Naive thymus-derived CD4-positive, alpha-beta T cell (primary cell): ENCODE data around the gene LMBR1L. TPM values are rescaled to one million over a fixed set of nuclear protein-coding genes. Genes with fewer than 3 reads are reported as not detected.

Experiments
- ATAC-seq: fragments of 150-1000 bp; cut with Tn5 transposase; 2 replicates; pipeline ENCODE4 v1.10.0; 2021; ENCODE audit warnings: mild to moderate bottlenecking, moderate library complexity
- CTCF ChIA-PET: fragments of 350-600 bp; sonication (Branson Sonifier 250); formaldehyde crosslinking; loops from one replicate; lab custom pipeline; 2021; ENCODE audit warnings: antibody characterized with exemption; lab: Charles Lee
- POLR2A ChIA-PET: fragments of 350-600 bp; sonication (Branson Sonifier 250); formaldehyde crosslinking; loops from one replicate; lab custom pipeline; 2021; ENCODE audit warnings: antibody characterized with exemption, inconsistent platforms; lab: Charles Lee
- DNase-seq, 9 donors: peaks; one replicate each; pipeline versions ENCODE4 v3.0.0 to v3.0.0-alpha.2; 2020 to 2022; ENCODE audit warnings: mixed read lengths in 1 of 9
- H3K27ac ChIP-seq: one replicate; pipeline ENCODE4 v1.7.0; 2013; ENCODE audit warnings: mild to moderate bottlenecking, low read depth, low read length, moderate library complexity
- H3K27me3 ChIP-seq, 2 donors: one replicate each; pipeline ENCODE4 v1.7.0; 2013; ENCODE audit warnings: low read length in 2 of 2, mild to moderate bottlenecking in 2 of 2, moderate library complexity in 2 of 2; ENCODE audit not compliant: control insufficient read depth in 2 of 2, insufficient read depth in 2 of 2
- H3K36me3 ChIP-seq, 3 experiments: 1 replicate in 2 of 3; 2 replicates in 1 of 3; pipeline ENCODE4 v1.7.0; 2013; ENCODE audit warnings: low read length in 3 of 3, mild to moderate bottlenecking in 3 of 3, moderate library complexity in 1 of 3; ENCODE audit not compliant: insufficient read depth in 3 of 3, control insufficient read depth in 2 of 3
- H3K4me1 ChIP-seq, 2 donors: one replicate each; pipeline ENCODE4 v1.7.0; 2013; ENCODE audit warnings: low read length in 2 of 2, mild to moderate bottlenecking in 2 of 2, moderate library complexity in 1 of 2; ENCODE audit not compliant: control insufficient read depth in 2 of 2, insufficient read depth in 2 of 2
- H3K4me3 ChIP-seq: 2 replicates; pipeline ENCODE4 v1.7.0; 2013; ENCODE audit warnings: mild to moderate bottlenecking, low read length
- H3K9me3 ChIP-seq, 3 experiments: 1 replicate in 2 of 3; 2 replicates in 1 of 3; pipeline ENCODE4 v1.7.0; 2013; ENCODE audit warnings: low read length in 3 of 3; ENCODE audit not compliant: control insufficient read depth in 2 of 3
- H3K27ac Mint-ChIP-seq, 9 donors: one replicate each; pipeline ENCODE4 v1.8.0; 2020 to 2022; ENCODE audit warnings: mixed read lengths in 9 of 9, mild to moderate bottlenecking in 8 of 9, moderate library complexity in 5 of 9, inconsistent platforms in 2 of 9
- H3K27me3 Mint-ChIP-seq, 5 donors: one replicate each; pipeline ENCODE4 v1.8.0; 2021 to 2022; ENCODE audit warnings: mixed read lengths in 5 of 5, mild to moderate bottlenecking in 1 of 5
- H3K36me3 Mint-ChIP-seq, 5 donors: one replicate each; pipeline ENCODE4 v1.8.0; 2020 to 2022; ENCODE audit warnings: mixed read lengths in 5 of 5, mild to moderate bottlenecking in 3 of 5, inconsistent platforms in 1 of 5
- H3K4me1 Mint-ChIP-seq, 7 donors: one replicate each; pipeline ENCODE4 v1.8.0; 2020 to 2022; ENCODE audit warnings: mixed read lengths in 7 of 7, mild to moderate bottlenecking in 3 of 7, inconsistent platforms in 1 of 7
- H3K4me3 Mint-ChIP-seq, 10 donors: one replicate each; pipeline ENCODE4 v1.8.0; 2020 to 2022; ENCODE audit warnings: mild to moderate bottlenecking in 10 of 10, mixed read lengths in 10 of 10, moderate library complexity in 6 of 10, inconsistent platforms in 2 of 10
- H3K9me3 Mint-ChIP-seq, 11 donors: one replicate each; pipeline ENCODE4 v1.8.0; 2020 to 2022; ENCODE audit warnings: mixed read lengths in 11 of 11, mild to moderate bottlenecking in 4 of 11, inconsistent platforms in 1 of 11, moderate library complexity in 1 of 11
- intact Hi-C, 2 donors: fragments of 100-400 bp; cut with micrococcal nuclease; formaldehyde crosslinking; loops; one replicate each; pipeline ENCODE4 v1.15.1; 2023
- polyA plus RNA-seq, 2 donors: library from polyadenylated mRNA; unstranded; fragments of 300-500 nt; fragmentation: Illumina TruSeq; gene quantifications; one replicate each; pipeline ENCODE4 v1.2.3, GENCODE V29; 2021
- total RNA-seq, 6 experiments: library from RNA in 5 of 6; stranded (reverse) in 5 of 6; gene quantifications; 1 replicate in 5 of 6; 2 replicates in 1 of 6; pipeline ENCODE4 v1.2.3 and lab custom pipeline; 2021 to 2026

LMBR1L gene
- total and polyA plus RNA-seq, 7 experiments from 2014 or later: 40.7 to 328 (median 251) TPM

- POLR2A ChIA-PET: interaction anchor here (1.0 to 4.6 kb wide), 6 partner anchors 8 to 91 kb away, joined by 3 to 41 read pairs (median 13); partner anchors contain the start of genes LMBR1L, TUBA1A and TUBA1B
- H3K4me3 ChIP-seq: no peak overlapping the region
- no peak overlapping the region for H3K27ac ChIP-seq
- peaks cover 9 to 12% of the 10 kb centered on the region in 2 donors for H3K4me1 ChIP-seq
- H3K4me3 Mint-ChIP-seq: no peak overlapping the region
- no peak for DNase-seq
- H3K27me3 ChIP-seq: peaks cover 4 to 10% of the 10 kb centered on the region in 2 donors
- no peaks in the 10 kb centered on the region for H3K9me3 Mint-ChIP-seq
- peaks cover 0 to 35% (median 15%) of the 10 kb centered on the region in 5 donors for H3K36me3 Mint-ChIP-seq
- H3K4me1 Mint-ChIP-seq: peaks cover 2 to 26% (median 19%) of the 10 kb centered on the region in 7 donors
- peaks cover 10 to 50% (median 12%) of the 10 kb centered on the region in 3 experiments for H3K36me3 ChIP-seq
- CTCF ChIA-PET: interaction anchor here (1.0 to 5.9 kb wide), 8 partner anchors 9 to 133 kb away, joined by 3 to 41 read pairs (median 6); partner anchors contain the start of genes LMBR1L and TUBA1A
- H3K27ac Mint-ChIP-seq: no peak overlapping the region
- ATAC-seq: no peak
- no peaks in the 10 kb centered on the region for H3K9me3 ChIP-seq
- peaks cover 19 to 29% (median 25%) of the 10 kb centered on the region in 5 donors for H3K27me3 Mint-ChIP-seq
- intact Hi-C loops: no loop called here
Measured at GRCh38 chr12:49097381-49097780, 13.3 kb downstream of the LMBR1L start.

DNA sequence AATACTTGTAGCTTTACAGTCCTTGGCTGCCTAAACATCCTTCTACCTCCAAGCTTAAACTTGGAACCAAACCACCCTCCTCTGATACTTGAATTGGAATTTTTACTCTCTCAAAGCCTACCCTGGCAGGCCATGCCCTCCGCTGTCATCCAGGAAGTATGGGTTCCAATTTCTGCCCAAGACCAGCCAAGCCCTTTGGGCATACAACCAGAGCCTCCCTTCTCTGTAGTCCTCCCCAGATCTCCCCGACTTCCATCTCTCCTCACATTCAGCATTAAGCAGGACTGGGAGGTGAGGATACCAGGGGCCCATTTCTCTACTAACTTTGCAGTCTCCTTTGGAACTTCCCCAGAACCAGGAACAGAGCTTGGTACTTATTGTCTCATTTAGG, 15.7 kb downstream of the LMBR1L start:
- Histone ChIP-seq H3K9me3 (no peaks in the 10 kb centered on the region), H3K4me3 (no peak overlapping the region), H3K27ac (no peak overlapping the region), H3K4me1 (peaks cover 27 to 33% of the 10 kb centered on the region in 2 donors), H3K36me3 (peaks cover 0 to 26% (median 12%) of the 10 kb centered on the region in 3 experiments), H3K27me3 (peaks cover 4 to 28% of the 10 kb centered on the region in 2 donors)
- Mint-ChIP-seq H3K9me3 (peaks cover 0 to 2% (median 0%) of the 10 kb centered on the region in 11 donors), H3K4me1 (peaks cover 22 to 49% (median 39%) of the 10 kb centered on the region in 7 donors), H3K36me3 (peaks cover 0 to 15% (median 7%) of the 10 kb centered on the region in 5 donors), H3K27ac (peak overlapping the region in 2 of 9 donors; percentile 20 to 50), H3K4me3 (peak overlapping the region in 6 of 10 donors; percentile 1 to 58 (median 15)), H3K27me3 (peaks cover 41 to 52% (median 48%) of the 10 kb centered on the region in 5 donors)
- POLR2A ChIA-PET: interaction anchor here (0.6 to 4.4 kb wide), 3 partner anchors 15 to 243 kb away, joined by 7 to 21 read pairs (median 10); partner anchors contain the start of genes DDX23, LMBR1L and TUBA1B
- CTCF ChIA-PET: interaction anchor here (0.8 to 1.7 kb wide), 5 partner anchors 9 to 140 kb away, joined by 3 to 7 read pairs (median 4); partner anchors contain the start of genes RHEBL1 and TUBA1B
- DNase-seq (no peak), ATAC-seq (no peak)
- intact Hi-C loops: loop anchor here in 1 of 2 donors (1.0 to 5.0 kb wide), 2 partner anchors 8 to 252 kb away; partner anchors contain the start of gene DNAJC22

DNA sequence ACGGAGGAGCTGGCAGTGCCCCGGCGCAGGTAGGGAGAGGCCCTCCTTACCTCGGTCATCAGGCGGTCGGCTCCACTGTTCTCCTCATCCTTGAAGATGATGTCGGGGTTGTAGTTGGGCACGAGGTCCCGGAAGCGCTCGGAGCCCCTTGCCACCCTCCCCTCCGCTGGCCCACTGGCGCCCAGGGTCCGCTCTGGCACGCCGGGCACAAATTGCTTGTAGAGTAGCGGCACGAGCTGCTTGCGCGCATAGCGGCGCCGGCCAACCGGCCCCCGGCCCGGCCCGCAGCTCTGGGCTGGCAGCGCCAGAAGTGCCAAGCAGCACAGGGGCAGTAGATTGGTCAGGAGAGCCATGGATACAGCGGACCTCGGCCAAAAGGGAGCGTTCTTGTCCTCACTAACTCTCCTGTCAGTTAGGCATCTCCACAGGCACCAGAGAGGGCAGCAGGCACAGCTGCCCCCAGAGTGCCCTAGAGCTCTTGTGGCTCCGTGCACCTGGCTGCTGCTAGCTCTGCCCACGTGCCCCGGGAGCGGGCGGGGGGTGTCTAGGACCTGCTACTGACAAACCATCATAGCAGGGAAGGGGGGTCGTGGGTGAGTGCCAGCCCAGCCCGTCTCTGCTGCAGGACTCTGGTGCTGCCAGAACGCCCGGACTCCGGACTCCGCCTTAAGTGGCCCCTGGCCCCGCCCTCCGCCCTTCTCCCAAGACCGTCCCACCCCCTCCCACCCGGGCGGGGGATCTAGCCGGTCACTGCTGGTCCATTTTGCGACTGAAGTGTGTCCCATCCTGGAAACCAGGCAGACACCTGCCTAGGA, 16.3 kb downstream of the LMBR1L start, which contains the start of gene DHH:
TSS of gene DHH (minus strand) at position 642 of the 815 bp plus-strand sequence. CDS start at position 353, 289 bp downstream.
- CTCF ChIA-PET: interaction anchor here (0.7 to 4.3 kb wide), 7 partner anchors 8 to 170 kb away, joined by 3 to 48 read pairs (median 4); partner anchors contain the start of genes RHEBL1 and TUBA1B
- H3K27me3 ChIP-seq: peaks cover 8 to 30% of the 10 kb centered on the region in 2 donors

GRCh38 chr12:49093792-49094159, 16.9 kb downstream of the LMBR1L start:
- H3K4me3 ChIP-seq: no peak overlapping the region
- Mint-ChIP-seq H3K36me3 (peaks cover 0 to 15% (median 4%) of the 10 kb centered on the region in 5 donors), H3K27me3 (peaks cover 48 to 62% (median 57%) of the 10 kb centered on the region in 5 donors), H3K4me1 (peaks cover 22 to 52% (median 47%) of the 10 kb centered on the region in 7 donors), H3K4me3 (peak overlapping the region in 6 of 10 donors; percentile 13 to 76 (median 38)), H3K9me3 (peaks cover 0 to 2% (median 0%) of the 10 kb centered on the region in 11 donors), H3K27ac (no peak overlapping the region)
- ATAC-seq (no peak), DNase-seq (no peak)
- peaks cover 31 to 42% of the 10 kb centered on the region in 2 donors for H3K4me1 ChIP-seq
- peaks cover 14 to 35% of the 10 kb centered on the region in 2 donors for H3K27me3 ChIP-seq
- POLR2A ChIA-PET: interaction anchor here (2.5 to 4.4 kb wide), 2 partner anchors 16 to 37 kb away, joined by 10 to 21 read pairs; partner anchors contain the start of genes LMBR1L and TUBA1B
- no peaks in the 10 kb centered on the region for H3K9me3 ChIP-seq
- intact Hi-C loops: loop anchor here in 1 of 2 donors (5.0 kb wide), 1 partner anchor 254 kb away; the partner anchor contains the start of gene DNAJC22
- CTCF ChIA-PET: interaction anchor here (0.7 to 4.3 kb wide), 3 partner anchors 24 to 170 kb away, joined by 3 to 48 read pairs (median 5); partner anchors contain the start of gene RHEBL1
- H3K36me3 ChIP-seq: peaks cover 0 to 15% (median 12%) of the 10 kb centered on the region in 3 experiments
- H3K27ac ChIP-seq: no peak overlapping the region

More for the DNA sequence above, 16.3 kb downstream of the LMBR1L start, which contains the start of gene DHH:
- no peak within 1 kb of the TSS for H3K4me3 ChIP-seq
- H3K4me3 Mint-ChIP-seq: peak within 1 kb of the TSS in 9 of 10 donors; percentile 1 to 76 (median 29)
- POLR2A ChIA-PET: interaction anchor here (0.6 to 4.4 kb wide), 3 partner anchors 15 to 242 kb away, joined by 7 to 21 read pairs (median 10); partner anchors contain the start of genes DDX23, LMBR1L and TUBA1B
- peak within 1 kb of the TSS in 2 of 9 donors; percentile 20 to 50 for H3K27ac Mint-ChIP-seq
- H3K27me3 Mint-ChIP-seq: peaks cover 45 to 56% (median 52%) of the 10 kb centered on the region in 5 donors
- peaks cover 31 to 38% of the 10 kb centered on the region in 2 donors for H3K4me1 ChIP-seq
- peaks cover 0 to 20% (median 12%) of the 10 kb centered on the region in 3 experiments for H3K36me3 ChIP-seq
- no peak within 1 kb of the TSS for H3K27ac ChIP-seq
- H3K4me1 Mint-ChIP-seq: peaks cover 22 to 51% (median 43%) of the 10 kb centered on the region in 7 donors
- peak in 1 of 9 donors; percentile 13 for DNase-seq
- no peaks in the 10 kb centered on the region for H3K9me3 ChIP-seq
- peaks cover 0 to 2% (median 0%) of the 10 kb centered on the region in 11 donors for H3K9me3 Mint-ChIP-seq
- peaks cover 0 to 15% (median 4%) of the 10 kb centered on the region in 5 donors for H3K36me3 Mint-ChIP-seq
- peak; percentile 17 for ATAC-seq
- intact Hi-C loops: loop anchor here in 1 of 2 donors (5.0 kb wide), 1 partner anchor 253 kb away; the partner anchor contains the start of gene DNAJC22

DNA sequence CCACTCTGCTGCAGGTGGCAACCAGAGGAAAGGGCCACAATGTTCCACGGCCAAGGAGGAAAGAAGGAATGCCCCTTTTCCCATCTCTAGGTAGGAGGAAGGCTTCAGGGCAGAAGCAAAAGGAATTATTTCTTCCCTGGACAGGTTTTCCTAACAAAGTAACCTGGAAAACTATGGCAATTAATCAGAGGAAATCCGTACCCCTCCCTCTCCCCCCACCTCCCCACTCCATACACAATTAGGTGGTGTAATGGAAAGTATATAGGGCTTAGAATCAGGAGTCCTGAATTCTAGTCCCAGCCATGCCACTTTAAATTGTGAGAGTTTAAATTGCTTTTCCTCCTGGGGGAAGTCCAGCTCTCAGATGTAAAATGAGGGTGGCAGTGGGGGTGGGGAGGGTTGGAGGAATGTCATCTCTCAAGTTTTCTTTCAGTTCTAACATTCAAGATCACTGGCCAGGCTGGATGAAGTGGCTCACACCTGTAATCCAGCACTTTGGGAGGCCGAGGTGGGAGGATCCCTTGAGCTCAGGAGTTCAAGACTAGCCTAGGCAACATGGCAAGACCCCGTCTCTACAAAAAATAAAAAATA, 17.7 kb downstream of the LMBR1L start:
- Histone ChIP-seq H3K27ac (no peak overlapping the region), H3K27me3 (peaks cover 19 to 40% of the 10 kb centered on the region in 2 donors), H3K4me1 (peaks cover 39 to 49% of the 10 kb centered on the region in 2 donors), H3K36me3 (peaks cover 0 to 15% (median 8%) of the 10 kb centered on the region in 3 experiments), H3K9me3 (no peaks in the 10 kb centered on the region), H3K4me3 (no peak overlapping the region)
- ChIA-PET CTCF (interaction anchor here (0.8 to 4.3 kb wide), 7 partner anchors 12 to 96 kb away, joined by 3 to 48 read pairs (median 6); partner anchors contain the start of gene TUBA1B), POLR2A (interaction anchor here (0.9 to 4.4 kb wide), 4 partner anchors 14 to 38 kb away, joined by 4 to 21 read pairs (median 5); partner anchors contain the start of genes LMBR1L, RHEBL1 and TUBA1B)
- peaks cover 0 to 2% (median 0%) of the 10 kb centered on the region in 11 donors for H3K9me3 Mint-ChIP-seq
- H3K36me3 Mint-ChIP-seq: peaks cover 0 to 15% (median 4%) of the 10 kb centered on the region in 5 donors
- H3K27me3 Mint-ChIP-seq: peaks cover 50 to 67% (median 64%) of the 10 kb centered on the region in 5 donors
- no peak for DNase-seq
- ATAC-seq: no peak
- intact Hi-C loops: loop anchor here (1.0 to 5.0 kb wide), 3 partner anchors 29 to 254 kb away; partner anchors contain the start of gene DNAJC22 (in 1 of the 2)
- no peak overlapping the region for H3K27ac Mint-ChIP-seq
- peaks cover 22 to 60% (median 55%) of the 10 kb centered on the region in 7 donors for H3K4me1 Mint-ChIP-seq
- peak overlapping the region in 3 of 10 donors; percentile 74 to 84 (median 80) for H3K4me3 Mint-ChIP-seq
